Lung (tissue), 12 donors: Measurements from ENCODE around the gene ROCK2. TPM values are rescaled to one million over a fixed set of nuclear protein-coding genes. Genes with fewer than 3 reads are reported as not detected.

Source experiments
- ATAC-seq: fragments of 200-7000 bp; cut with Tn5 transposase; one replicate; pipeline ENCODE4 v1.9.1; 2020; ENCODE audit warnings: moderate number of reproducible peaks; ENCODE audit not compliant: insufficient read depth, low FRiP score
- DNase-seq, 3 donors: peaks; one replicate each; pipeline ENCODE4 v3.0.0-alpha.2; 2013 to 2017
- H3K27ac ChIP-seq, 2 donors: one replicate each; pipeline ENCODE4 v1.5.1; 2013; ENCODE audit warnings: mild to moderate bottlenecking in 2 of 2, moderate library complexity in 2 of 2, control low read depth in 1 of 2, inconsistent platforms in 1 of 2, low read depth in 1 of 2, low read length in 1 of 2
- H3K27me3 ChIP-seq, 3 donors: one replicate each; pipeline ENCODE4 v1.5.1; 2013; ENCODE audit warnings: low read length in 2 of 3; ENCODE audit not compliant: control insufficient read depth in 3 of 3, insufficient read depth in 3 of 3
- H3K36me3 ChIP-seq, 4 donors: one replicate each; pipeline ENCODE4 v1.5.1; 2013; ENCODE audit warnings: low read length in 4 of 4, mild to moderate bottlenecking in 1 of 4, moderate library complexity in 1 of 4; ENCODE audit not compliant: control insufficient read depth in 4 of 4, insufficient read depth in 4 of 4
- H3K4me1 ChIP-seq, 5 donors: one replicate each; pipeline ENCODE4 v1.5.1; 2013; ENCODE audit warnings: low read length in 5 of 5, mild to moderate bottlenecking in 2 of 5, moderate library complexity in 1 of 5; ENCODE audit not compliant: control insufficient read depth in 5 of 5, insufficient read depth in 5 of 5
- H3K4me3 ChIP-seq: one replicate; pipeline ENCODE4 v1.5.1; 2013; ENCODE audit warnings: mild to moderate bottlenecking, control low read depth, moderate library complexity
- H3K9ac ChIP-seq, 2 donors: one replicate each; pipeline ENCODE4 v1.5.1; 2013; ENCODE audit warnings: low read length in 2 of 2, control low read depth in 1 of 2; ENCODE audit not compliant: insufficient read depth in 1 of 2
- H3K9me3 ChIP-seq, 4 donors: one replicate each; pipeline ENCODE4 v1.5.1; 2013; ENCODE audit warnings: low read length in 3 of 4, mild to moderate bottlenecking in 1 of 4, moderate library complexity in 1 of 4; ENCODE audit not compliant: control insufficient read depth in 4 of 4, insufficient read depth in 3 of 4
- WGBS, 2 donors: extraction: QIAGEN DNeasy Blood & Tissue Kit; methylation state at CpG; one replicate each; pipeline ENCODE4 v1.1.7; 2013; 5-methylcytosine and 5-hydroxymethylcytosine counted together
- polyA plus RNA-seq, 2 donors: library from polyadenylated mRNA; stranded (reverse); fragments of 200-250 nt; gene quantifications; one replicate each; pipeline ENCODE4 v1.2.1, GENCODE V29; 2013
- total RNA-seq, 2 donors: library from RNA; depleted of rRNA in 1 of 2; stranded (reverse); fragments of >200 nt in 1 of 2; gene quantifications; one replicate each; pipeline ENCODE4 v1.2.1, GENCODE V29; 2014 to 2021
- TF ChIP-seq, protein P1 (sequence below): IDR thresholded peaks from 2 replicates; pipeline ENCODE4 v1.5.1; 2012; ENCODE audit warnings: mild to moderate bottlenecking; ENCODE audit errors: control extremely low read depth, extremely low read depth
- donor health status: control.
- donor health status: control.
- donor health status: Bipolar disorder and iron deficiency.
- donor health status: healthy.
- donor health status: DM: yes; HTN: yes; CAD: no.

ROCK2 gene
- total and polyA plus RNA-seq, 4 donors: 8.0 to 103 (median 28.7) TPM

DNA sequence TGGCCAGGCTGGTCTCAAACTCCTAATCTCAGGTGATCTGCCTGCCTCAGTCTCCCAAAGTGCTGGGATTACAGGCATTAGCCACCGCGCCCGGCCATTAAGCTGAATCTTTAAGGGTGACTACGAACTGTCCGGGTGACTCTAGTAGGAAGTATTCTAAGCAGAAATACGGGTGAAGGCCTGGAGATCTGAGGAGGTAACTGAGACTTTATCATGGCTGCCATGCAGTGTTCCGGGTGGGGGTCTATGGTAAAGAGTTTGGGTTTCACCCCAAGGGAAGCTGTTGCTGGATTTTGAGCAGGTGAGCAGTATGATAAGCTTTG is 20.1 kb upstream of the ROCK2 start:
- DNase-seq (no peak), ATAC-seq (no peak)
- no peak overlapping the region for H3K9ac ChIP-seq
- H3K27ac ChIP-seq: no peak overlapping the region
- no peaks in the 10 kb centered on the region for H3K9me3 ChIP-seq
- WGBS, 2 donors: 94 to 98% methylated on average over 7 of the region's 7 CpGs
- no peaks in the 10 kb centered on the region for H3K36me3 ChIP-seq
- TF ChIP-seq, protein P1, sequence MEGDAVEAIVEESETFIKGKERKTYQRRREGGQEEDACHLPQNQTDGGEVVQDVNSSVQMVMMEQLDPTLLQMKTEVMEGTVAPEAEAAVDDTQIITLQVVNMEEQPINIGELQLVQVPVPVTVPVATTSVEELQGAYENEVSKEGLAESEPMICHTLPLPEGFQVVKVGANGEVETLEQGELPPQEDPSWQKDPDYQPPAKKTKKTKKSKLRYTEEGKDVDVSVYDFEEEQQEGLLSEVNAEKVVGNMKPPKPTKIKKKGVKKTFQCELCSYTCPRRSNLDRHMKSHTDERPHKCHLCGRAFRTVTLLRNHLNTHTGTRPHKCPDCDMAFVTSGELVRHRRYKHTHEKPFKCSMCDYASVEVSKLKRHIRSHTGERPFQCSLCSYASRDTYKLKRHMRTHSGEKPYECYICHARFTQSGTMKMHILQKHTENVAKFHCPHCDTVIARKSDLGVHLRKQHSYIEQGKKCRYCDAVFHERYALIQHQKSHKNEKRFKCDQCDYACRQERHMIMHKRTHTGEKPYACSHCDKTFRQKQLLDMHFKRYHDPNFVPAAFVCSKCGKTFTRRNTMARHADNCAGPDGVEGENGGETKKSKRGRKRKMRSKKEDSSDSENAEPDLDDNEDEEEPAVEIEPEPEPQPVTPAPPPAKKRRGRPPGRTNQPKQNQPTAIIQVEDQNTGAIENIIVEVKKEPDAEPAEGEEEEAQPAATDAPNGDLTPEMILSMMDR: no peak
- H3K4me1 ChIP-seq: peaks cover 0 to 18% (median 9%) of the 10 kb centered on the region in 5 donors
- H3K4me3 ChIP-seq: no peak overlapping the region
- no peaks in the 10 kb centered on the region for H3K27me3 ChIP-seq

DNA sequence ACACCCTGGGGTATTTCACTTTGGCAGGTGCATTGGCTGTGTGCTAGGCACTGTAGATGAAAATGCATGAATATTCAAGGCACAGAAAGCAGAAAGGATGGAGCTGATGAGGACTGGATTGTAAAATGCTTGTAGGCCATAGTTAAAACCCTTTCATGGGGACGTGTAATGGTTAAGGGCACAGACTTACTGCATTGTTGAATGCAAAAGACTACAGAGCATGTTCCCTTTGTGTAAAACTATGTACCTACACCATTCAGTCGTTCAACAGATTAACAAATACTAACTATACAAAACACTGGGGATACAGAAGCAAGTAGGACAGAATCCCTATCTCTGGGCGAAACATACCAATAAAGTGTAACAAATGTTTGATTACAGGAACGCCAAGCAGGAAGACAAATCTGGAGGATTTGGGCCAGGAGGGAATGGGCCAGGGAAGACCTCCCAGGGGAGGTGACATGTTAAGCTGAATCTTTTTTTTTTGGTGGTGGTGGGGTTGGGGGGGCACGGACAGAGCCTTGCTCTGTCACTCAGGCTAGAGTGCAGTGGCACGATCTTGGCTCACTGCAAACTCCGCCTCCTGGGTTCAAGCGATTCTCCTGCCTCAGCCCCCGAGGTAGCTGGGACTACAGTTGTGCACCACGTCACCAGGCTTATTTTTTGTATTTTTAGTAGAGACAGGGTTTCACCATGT is 19.6 kb upstream of the ROCK2 start:
- WGBS, 2 donors: 92 to 93% methylated on average over 10 of the region's 10 CpGs
- Histone ChIP-seq H3K36me3 (no peaks in the 10 kb centered on the region), H3K4me1 (peaks cover 0 to 16% (median 7%) of the 10 kb centered on the region in 5 donors), H3K27me3 (no peaks in the 10 kb centered on the region), H3K9me3 (no peaks in the 10 kb centered on the region), H3K4me3 (no peak overlapping the region), H3K27ac (no peak overlapping the region), H3K9ac (no peak overlapping the region)
- TF ChIP-seq, protein P1: no peak
- DNase-seq: no peak
- no peak for ATAC-seq

DNA sequence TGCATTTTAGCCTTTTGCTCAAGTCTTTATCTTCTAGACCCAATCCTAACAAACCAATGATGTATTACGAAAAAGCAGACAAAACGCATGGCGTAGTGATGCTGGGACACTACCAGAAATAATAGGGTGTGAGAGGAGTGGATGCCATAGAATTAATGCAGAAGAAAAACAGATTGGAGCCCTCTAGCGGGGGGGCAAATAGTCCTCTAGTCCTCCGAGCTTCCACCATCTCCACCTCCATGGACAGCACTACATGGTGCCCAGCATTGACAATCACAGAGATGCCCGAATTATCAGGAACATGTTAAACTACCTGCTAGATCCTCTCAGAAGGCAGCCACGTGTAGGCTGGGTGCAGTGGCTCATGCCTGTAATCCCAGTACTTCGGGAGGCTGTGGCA is 15.4 kb upstream of the ROCK2 start:
- H3K4me3 ChIP-seq: no peak overlapping the region
- peaks cover 5 to 15% (median 10%) of the 10 kb centered on the region in 5 donors for H3K4me1 ChIP-seq
- no peaks in the 10 kb centered on the region for H3K36me3 ChIP-seq
- TF ChIP-seq, protein P1: no peak
- H3K27ac ChIP-seq: no peak overlapping the region
- DNase-seq (no peak), ATAC-seq (no peak)
- H3K9me3 ChIP-seq: no peaks in the 10 kb centered on the region
- H3K9ac ChIP-seq: no peak overlapping the region
- H3K27me3 ChIP-seq: no peaks in the 10 kb centered on the region
- 76 to 86% methylated on average over 8 of the region's 8 CpGs for WGBS, 2 donors
